DOHH2 (cell line): ENCODE data around the gene CFAP53.

ENCODE experiments used
- H3F3A ChIP-seq: fragments of 200-600 bp; sonication (generic), shearing (Covaris generic); 2 replicates; pipeline ENCODE4 v1.6.0; 2016; ENCODE audit warnings: antibody characterized with exemption, mild to moderate bottlenecking; ENCODE audit not compliant: control insufficient read depth, insufficient read depth
- H3K27ac ChIP-seq: fragments of 200-600 bp; sonication (generic); 2 replicates; pipeline ENCODE4 v1.5.1; 2014; ENCODE audit warnings: low read depth, mild to moderate bottlenecking, low read length, moderate library complexity
- H3K27me3 ChIP-seq: fragments of 200-600 bp; sonication (generic); 2 replicates; pipeline ENCODE4 v1.6.1; 2014; ENCODE audit warnings: mild to moderate bottlenecking, low read length, mixed read lengths; ENCODE audit not compliant: control insufficient read depth
- H3K36me3 ChIP-seq: fragments of 200-600 bp; sonication (generic); 2 replicates; pipeline ENCODE4 v1.6.1; 2014; ENCODE audit warnings: mild to moderate bottlenecking, low read length, moderate library complexity, mixed read lengths; ENCODE audit not compliant: control insufficient read depth
- H3K4me1 ChIP-seq: fragments of 200-600 bp; sonication (generic); 2 replicates; pipeline ENCODE4 v1.6.1; 2014; ENCODE audit warnings: mild to moderate bottlenecking, low read length, mixed read lengths; ENCODE audit not compliant: control insufficient read depth
- H3K4me2 ChIP-seq: fragments of 200-600 bp; sonication (generic); 2 replicates; pipeline ENCODE4 v1.6.0; 2014; ENCODE audit warnings: mild to moderate bottlenecking, low read length, moderate library complexity
- H3K4me3 ChIP-seq: fragments of 200-600 bp; sonication (generic); 2 replicates; pipeline ENCODE4 v1.5.1; 2014; ENCODE audit warnings: mild to moderate bottlenecking, low read length, mixed read lengths
- H3K79me2 ChIP-seq: fragments of 200-600 bp; sonication (generic); 2 replicates; pipeline ENCODE4 v1.6.1; 2014; ENCODE audit warnings: mild to moderate bottlenecking, low read length, mixed read lengths; ENCODE audit not compliant: control insufficient read depth
- H3K9me2 ChIP-seq: fragments of 200-600 bp; sonication (generic); replicated peaks from 2 replicates; pipeline ENCODE4 v1.6.1; 2014; ENCODE audit warnings: mild to moderate bottlenecking, low read length, mixed read lengths; ENCODE audit not compliant: control insufficient read depth
- H3K9me3 ChIP-seq: fragments of 200-600 bp; sonication (generic); 2 replicates; pipeline ENCODE4 v1.6.1; 2014; ENCODE audit warnings: antibody characterized with exemption, low read length, mixed read lengths; ENCODE audit not compliant: control insufficient read depth, insufficient read depth
- H4K20me1 ChIP-seq: fragments of 200-600 bp; sonication (generic); 2 replicates; pipeline ENCODE4 v1.6.0; 2014; ENCODE audit warnings: low read depth, mild to moderate bottlenecking, antibody characterized with exemption, low read length, moderate library complexity; ENCODE audit not compliant: control insufficient read depth, insufficient read depth
- EZH2phosphoT487 ChIP-seq: fragments of 200-600 bp; sonication (generic); IDR thresholded peaks from 2 replicates; pipeline ENCODE4 v1.6.1; 2017; ENCODE audit warnings: borderline replicate concordance, mild to moderate bottlenecking, antibody characterized with exemption, low read length, moderate library complexity, mixed read lengths
- TF ChIP-seq, protein P1 (sequence below): fragments of 200-600 bp; sonication (generic); IDR thresholded peaks from one replicate; pipeline ENCODE4 v1.5.1; 2014; ENCODE audit warnings: antibody characterized with exemption, mild to moderate bottlenecking, low read depth, low read length; ENCODE audit not compliant: poor library complexity, severe bottlenecking

The CFAP53 gene

GRCh38 chr18:50276452-50276851 lies 10.2 kb upstream of the CFAP53 start:
- Histone ChIP-seq H3F3A (no peaks in the 10 kb centered on the region), H3K4me2 (no peak overlapping the region), H3K9me3 (no peaks in the 10 kb centered on the region), H3K9me2 (no peaks in the 10 kb centered on the region), H3K4me3 (no peak overlapping the region), H3K27ac (no peak overlapping the region), H3K4me1 (peaks cover 19% of the 10 kb centered on the region), H4K20me1 (0 out of 2 replicates have a peak, but pooled peaks cover 11% of the 10 kb centered on the region), H3K36me3 (peaks cover 90% of the 10 kb centered on the region), H3K79me2 (peaks cover 34% of the 10 kb centered on the region), H3K27me3 (no peaks in the 10 kb centered on the region)
- no peak for TF ChIP-seq EZH2phosphoT487
- TF ChIP-seq, protein P1, sequence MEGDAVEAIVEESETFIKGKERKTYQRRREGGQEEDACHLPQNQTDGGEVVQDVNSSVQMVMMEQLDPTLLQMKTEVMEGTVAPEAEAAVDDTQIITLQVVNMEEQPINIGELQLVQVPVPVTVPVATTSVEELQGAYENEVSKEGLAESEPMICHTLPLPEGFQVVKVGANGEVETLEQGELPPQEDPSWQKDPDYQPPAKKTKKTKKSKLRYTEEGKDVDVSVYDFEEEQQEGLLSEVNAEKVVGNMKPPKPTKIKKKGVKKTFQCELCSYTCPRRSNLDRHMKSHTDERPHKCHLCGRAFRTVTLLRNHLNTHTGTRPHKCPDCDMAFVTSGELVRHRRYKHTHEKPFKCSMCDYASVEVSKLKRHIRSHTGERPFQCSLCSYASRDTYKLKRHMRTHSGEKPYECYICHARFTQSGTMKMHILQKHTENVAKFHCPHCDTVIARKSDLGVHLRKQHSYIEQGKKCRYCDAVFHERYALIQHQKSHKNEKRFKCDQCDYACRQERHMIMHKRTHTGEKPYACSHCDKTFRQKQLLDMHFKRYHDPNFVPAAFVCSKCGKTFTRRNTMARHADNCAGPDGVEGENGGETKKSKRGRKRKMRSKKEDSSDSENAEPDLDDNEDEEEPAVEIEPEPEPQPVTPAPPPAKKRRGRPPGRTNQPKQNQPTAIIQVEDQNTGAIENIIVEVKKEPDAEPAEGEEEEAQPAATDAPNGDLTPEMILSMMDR = no peak

GRCh38 chr18:50275503-50276036 lies 9.3 kb upstream of the CFAP53 start:
- H3K79me2 ChIP-seq = peaks cover 27% of the 10 kb centered on the region
- H3K27ac ChIP-seq = no peak overlapping the region
- H3F3A ChIP-seq = 0 out of 2 replicates have a peak, but pooled peaks cover 2% of the 10 kb centered on the region
- peaks cover 92% of the 10 kb centered on the region for H3K36me3 ChIP-seq
- 0 out of 2 replicates have a peak, but pooled peaks cover 11% of the 10 kb centered on the region for H4K20me1 ChIP-seq
- H3K4me2 ChIP-seq = no peak overlapping the region
- no peaks in the 10 kb centered on the region for H3K9me3 ChIP-seq
- no peaks in the 10 kb centered on the region for H3K27me3 ChIP-seq
- TF ChIP-seq EZH2phosphoT487 = no peak
- TF ChIP-seq, protein P1 = no peak
- no peaks in the 10 kb centered on the region for H3K9me2 ChIP-seq
- no peak overlapping the region for H3K4me3 ChIP-seq
- peaks cover 19% of the 10 kb centered on the region for H3K4me1 ChIP-seq

- Histone ChIP-seq H3K4me1 (peaks cover 13% of the 10 kb centered on the region), H3F3A (peaks cover 2% of the 10 kb centered on the region; the same call in 1 of the 2 replicates), H3K9me2 (no peaks in the 10 kb centered on the region), H3K79me2 (peaks cover 21% of the 10 kb centered on the region), H3K9me3 (no peaks in the 10 kb centered on the region), H3K36me3 (peaks cover 95% of the 10 kb centered on the region), H3K4me3 (no peak overlapping the region), H3K27ac (no peak overlapping the region), H4K20me1 (0 out of 2 replicates have a peak, but pooled peaks cover 8% of the 10 kb centered on the region), H3K27me3 (no peaks in the 10 kb centered on the region), H3K4me2 (no peak overlapping the region)
- no peak for TF ChIP-seq EZH2phosphoT487
- TF ChIP-seq, protein P1 = no peak
These were observed 8.6 kb upstream of the CFAP53 start for GRCh38 chr18:50274941-50275340.
